ENCODE data around the gene MAB21L3. TPM values are rescaled to one million over a fixed set of nuclear protein-coding genes. Genes with fewer than 3 reads are reported as not detected.

The MAB21L3 gene
- total RNA-seq, 2 experiments from 2014 or later, result not detected

DNA sequence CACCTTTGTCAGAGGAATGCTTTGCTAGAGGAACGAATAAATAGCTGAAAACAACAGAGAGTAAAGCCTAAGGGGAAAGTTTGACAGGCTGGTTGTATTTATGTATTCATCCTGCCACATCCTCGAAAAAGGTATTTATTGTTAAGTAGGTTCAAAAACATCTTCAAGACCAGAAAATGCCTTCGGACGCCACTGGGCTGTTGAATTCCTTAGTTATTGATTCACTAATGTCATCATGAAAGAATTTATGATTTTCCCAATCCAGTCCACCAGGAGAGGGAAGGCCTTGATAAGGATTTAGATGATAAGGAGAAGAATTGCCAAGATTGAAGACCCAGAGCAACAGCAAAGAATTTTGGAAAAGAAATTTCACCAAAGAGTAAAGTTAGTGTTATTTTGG lies 35.2 kb upstream of the MAB21L3 start:
- ChIA-PET POLR2A (no interaction called here), CTCF (no interaction called here)
- Histone ChIP-seq H3K4me1 (ENCODE audit: insufficient read depth, low read length) (no peaks in the 10 kb centered on the region), H3K4me3 (ENCODE audit: low read length) (no peak overlapping the region), H3K27ac (ENCODE audit: low read depth in 1 of 2, low read length in 2 of 2) (no peak overlapping the region), H3K9me3 (ENCODE audit: control insufficient read depth in 1 of 2, insufficient read depth in 1 of 2, low read length in 2 of 2) (no peaks in the 10 kb centered on the region), H3K36me3 (ENCODE audit: insufficient read depth, low read length) (no peaks in the 10 kb centered on the region), H3K27me3 (ENCODE audit: control insufficient read depth in 1 of 2, insufficient read depth in 2 of 2, low read length in 2 of 2) (peaks cover 0 to 4% of the 10 kb centered on the region in 2 experiments)
- H3K27me3 Mint-ChIP-seq, result no peaks in the 10 kb centered on the region
- no peak for DNase-seq
- no peaks in the 10 kb centered on the region for H3K4me1 Mint-ChIP-seq (ENCODE audit: low read depth)
- H3K27ac Mint-ChIP-seq, result no peak overlapping the region
- no peaks in the 10 kb centered on the region for H3K36me3 Mint-ChIP-seq (ENCODE audit: low read depth)
- no peak overlapping the region for H3K4me3 Mint-ChIP-seq
- no peak for ATAC-seq (ENCODE audit: poor library complexity)
- no peaks in the 10 kb centered on the region for H3K9me3 Mint-ChIP-seq
- TF ChIP-seq, protein P1, sequence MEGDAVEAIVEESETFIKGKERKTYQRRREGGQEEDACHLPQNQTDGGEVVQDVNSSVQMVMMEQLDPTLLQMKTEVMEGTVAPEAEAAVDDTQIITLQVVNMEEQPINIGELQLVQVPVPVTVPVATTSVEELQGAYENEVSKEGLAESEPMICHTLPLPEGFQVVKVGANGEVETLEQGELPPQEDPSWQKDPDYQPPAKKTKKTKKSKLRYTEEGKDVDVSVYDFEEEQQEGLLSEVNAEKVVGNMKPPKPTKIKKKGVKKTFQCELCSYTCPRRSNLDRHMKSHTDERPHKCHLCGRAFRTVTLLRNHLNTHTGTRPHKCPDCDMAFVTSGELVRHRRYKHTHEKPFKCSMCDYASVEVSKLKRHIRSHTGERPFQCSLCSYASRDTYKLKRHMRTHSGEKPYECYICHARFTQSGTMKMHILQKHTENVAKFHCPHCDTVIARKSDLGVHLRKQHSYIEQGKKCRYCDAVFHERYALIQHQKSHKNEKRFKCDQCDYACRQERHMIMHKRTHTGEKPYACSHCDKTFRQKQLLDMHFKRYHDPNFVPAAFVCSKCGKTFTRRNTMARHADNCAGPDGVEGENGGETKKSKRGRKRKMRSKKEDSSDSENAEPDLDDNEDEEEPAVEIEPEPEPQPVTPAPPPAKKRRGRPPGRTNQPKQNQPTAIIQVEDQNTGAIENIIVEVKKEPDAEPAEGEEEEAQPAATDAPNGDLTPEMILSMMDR (IDR thresholded peaks at IDR 0.05), result no peak
- intact Hi-C loops (cut with DNase I, micrococcal nuclease), result no loop called here

DNA sequence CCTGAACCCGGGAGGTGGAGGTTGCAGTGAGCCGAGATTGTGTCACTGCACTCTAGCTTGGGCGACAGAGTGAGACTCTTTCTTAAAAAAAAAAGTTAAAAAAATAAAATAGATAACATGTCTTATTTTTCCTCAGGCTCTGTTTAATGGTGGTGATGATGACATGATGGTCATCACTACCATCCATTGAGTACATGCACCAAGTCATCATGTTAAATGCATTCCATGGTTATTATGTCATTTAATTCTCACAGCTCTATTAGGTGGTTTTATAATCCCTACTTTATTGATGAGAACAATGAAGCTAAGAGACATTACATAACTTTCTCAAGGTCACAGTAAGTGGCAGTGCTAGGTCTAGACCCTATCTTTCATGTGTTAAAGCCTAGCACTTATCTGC lies 34.4 kb upstream of the MAB21L3 start:
- DNase-seq, result no peak
- Histone ChIP-seq H3K36me3 (ENCODE audit: insufficient read depth, low read length) (no peaks in the 10 kb centered on the region), H3K4me1 (ENCODE audit: insufficient read depth, low read length) (no peaks in the 10 kb centered on the region), H3K27me3 (ENCODE audit: control insufficient read depth in 1 of 2, insufficient read depth in 2 of 2, low read length in 2 of 2) (peaks cover 0 to 4% of the 10 kb centered on the region in 2 experiments), H3K9me3 (ENCODE audit: control insufficient read depth in 1 of 2, insufficient read depth in 1 of 2, low read length in 2 of 2) (no peaks in the 10 kb centered on the region), H3K4me3 (ENCODE audit: low read length) (no peak overlapping the region), H3K27ac (ENCODE audit: low read depth in 1 of 2, low read length in 2 of 2) (no peak overlapping the region)
- intact Hi-C loops (cut with DNase I, micrococcal nuclease), result no loop called here
- Mint-ChIP-seq H3K27me3 (no peaks in the 10 kb centered on the region), H3K4me1 (ENCODE audit: low read depth) (no peaks in the 10 kb centered on the region), H3K27ac (no peak overlapping the region), H3K4me3 (no peak overlapping the region), H3K9me3 (no peaks in the 10 kb centered on the region), H3K36me3 (ENCODE audit: low read depth) (no peaks in the 10 kb centered on the region)
- POLR2A ChIA-PET, result no interaction called here
- TF ChIP-seq, protein P1 (IDR thresholded peaks at IDR 0.05), result no peak
- CTCF ChIA-PET, result no interaction called here
- no peak for ATAC-seq (ENCODE audit: poor library complexity)

DNA sequence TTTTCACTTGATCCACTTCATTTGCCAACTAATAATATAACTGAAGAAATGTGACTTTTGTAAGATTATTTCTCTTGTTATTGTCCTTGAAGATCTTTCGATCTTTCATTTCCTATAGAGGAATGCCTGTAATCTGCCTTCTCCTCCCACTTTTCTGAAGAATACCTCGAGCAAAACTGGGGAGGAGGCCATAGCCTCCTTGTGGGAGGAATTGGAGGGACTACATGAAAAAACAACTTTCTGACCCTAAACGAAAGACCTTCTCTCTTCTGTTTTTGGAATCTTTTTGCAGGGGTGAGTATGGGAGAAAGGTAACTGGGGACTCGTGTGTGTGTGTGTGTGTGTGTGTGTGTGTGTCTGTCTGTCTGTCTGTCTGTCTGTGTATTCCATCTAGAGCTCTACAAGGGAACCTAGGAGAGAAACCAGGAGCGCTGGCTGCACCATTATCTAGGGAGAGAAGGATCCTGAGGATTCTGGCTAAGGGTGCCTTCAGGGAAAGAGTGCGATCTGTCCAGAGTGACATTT lies 32.4 kb upstream of the MAB21L3 start:
- no peak for DNase-seq
- H3K9me3 ChIP-seq (ENCODE audit: control insufficient read depth in 1 of 2, insufficient read depth in 1 of 2, low read length in 2 of 2), result no peaks in the 10 kb centered on the region
- no peaks in the 10 kb centered on the region for H3K27me3 Mint-ChIP-seq
- H3K9me3 Mint-ChIP-seq, result no peaks in the 10 kb centered on the region
- CTCF ChIA-PET, result no interaction called here
- ATAC-seq (ENCODE audit: poor library complexity), result no peak
- H3K4me3 Mint-ChIP-seq, result no peak overlapping the region
- H3K4me1 Mint-ChIP-seq (ENCODE audit: low read depth), result no peaks in the 10 kb centered on the region
- H3K27me3 ChIP-seq (ENCODE audit: control insufficient read depth in 1 of 2, insufficient read depth in 2 of 2, low read length in 2 of 2), result peaks cover 0 to 4% of the 10 kb centered on the region in 2 experiments
- H3K36me3 Mint-ChIP-seq (ENCODE audit: low read depth), result no peaks in the 10 kb centered on the region
- TF ChIP-seq, protein P1 (IDR thresholded peaks at IDR 0.05), result no peak
- intact Hi-C loops (cut with DNase I, micrococcal nuclease), result no loop called here
- H3K4me1 ChIP-seq (ENCODE audit: insufficient read depth, low read length), result no peaks in the 10 kb centered on the region
- no peak overlapping the region for H3K27ac ChIP-seq (ENCODE audit: low read depth in 1 of 2, low read length in 2 of 2)
- H3K36me3 ChIP-seq (ENCODE audit: insufficient read depth, low read length), result no peaks in the 10 kb centered on the region
- H3K4me3 ChIP-seq (ENCODE audit: low read length), result no peak overlapping the region
- POLR2A ChIA-PET, result no interaction called here
- H3K27ac Mint-ChIP-seq, result no peak overlapping the region

Data from CD4-positive, alpha-beta T cell (primary cell).